Right atrium auricular region (tissue), 2 donors: ENCODE data around the gene LUZP2. TPM values are rescaled to one million over a fixed set of nuclear protein-coding genes. Genes with fewer than 3 reads are reported as not detected.

Source experiments
- DNase-seq: peaks from one replicate; pipeline ENCODE4 v3.0.0-alpha.2; 2019; ENCODE audit warnings: low spot score
- H3K27ac ChIP-seq, 2 donors: fragments of 200-600 bp; sonication (generic); 1 replicate in 1 of 2; 2 replicates in 1 of 2; pipeline ENCODE4 v1.5.1; 2016 to 2019
- H3K27me3 ChIP-seq, 2 donors: fragments of 200-600 bp; sonication (generic); one replicate each; pipeline versions ENCODE4 v1.5.1 to v1.6.0; 2017 to 2019
- H3K36me3 ChIP-seq: fragments of 200-600 bp; sonication (generic); one replicate; pipeline ENCODE4 v1.5.1; 2016
- H3K4me1 ChIP-seq, 2 donors: fragments of 200-600 bp; sonication (generic); one replicate each; pipeline versions ENCODE4 v1.5.1 to v1.6.0; 2017 to 2019
- H3K4me3 ChIP-seq, 2 donors: fragments of 200-600 bp; sonication (generic); 1 replicate in 1 of 2; 2 replicates in 1 of 2; pipeline ENCODE4 v1.5.1; 2017 to 2019; ENCODE audit warnings: mild to moderate bottlenecking in 1 of 2, moderate library complexity in 1 of 2
- H3K9me3 ChIP-seq, 2 donors: fragments of 200-600 bp; sonication (generic); one replicate each; pipeline ENCODE4 v1.5.1; 2019
- total RNA-seq, 2 donors: library from RNA; depleted of rRNA; stranded (reverse); fragments of >200 nt; gene quantifications; one replicate each; pipeline ENCODE4 v1.1.0, GENCODE V29; 2016
- TF ChIP-seq, protein P1 (sequence below), 2 donors: fragments of 200-600 bp; sonication (generic); IDR thresholded peaks; one replicate each; pipeline ENCODE4 v1.5.1; 2019; ENCODE audit warnings: antibody characterized with exemption in 2 of 2

Gene LUZP2
- total RNA-seq, 2 donors from 2014 or later, result 0.19 TPM; not detected in 1

DNA sequence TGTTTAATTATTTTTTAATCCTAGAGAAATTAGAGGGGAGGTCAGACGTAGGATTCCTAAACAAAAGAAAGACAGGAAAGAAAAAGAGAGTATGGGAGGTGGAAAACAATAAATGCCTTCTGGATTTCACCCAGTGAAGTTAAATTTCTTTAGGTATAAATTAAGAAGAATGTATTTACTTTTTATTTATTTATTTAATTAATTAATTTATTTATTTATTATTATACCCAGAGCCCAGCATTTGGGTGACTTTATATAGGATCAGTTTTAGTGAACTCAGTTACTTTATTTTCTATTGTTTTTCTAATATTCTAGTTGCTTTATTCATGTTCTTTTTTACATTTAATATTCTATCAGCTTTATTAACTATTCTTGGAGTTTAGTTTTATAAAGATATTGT lies 551.8 kb downstream of the LUZP2 start:
- H3K36me3 ChIP-seq, result no peaks in the 10 kb centered on the region
- no peaks in the 10 kb centered on the region for H3K27me3 ChIP-seq
- DNase-seq, result no peak
- no peaks in the 10 kb centered on the region for H3K9me3 ChIP-seq
- no peak overlapping the region for H3K27ac ChIP-seq
- no peaks in the 10 kb centered on the region for H3K4me1 ChIP-seq
- TF ChIP-seq, protein P1, sequence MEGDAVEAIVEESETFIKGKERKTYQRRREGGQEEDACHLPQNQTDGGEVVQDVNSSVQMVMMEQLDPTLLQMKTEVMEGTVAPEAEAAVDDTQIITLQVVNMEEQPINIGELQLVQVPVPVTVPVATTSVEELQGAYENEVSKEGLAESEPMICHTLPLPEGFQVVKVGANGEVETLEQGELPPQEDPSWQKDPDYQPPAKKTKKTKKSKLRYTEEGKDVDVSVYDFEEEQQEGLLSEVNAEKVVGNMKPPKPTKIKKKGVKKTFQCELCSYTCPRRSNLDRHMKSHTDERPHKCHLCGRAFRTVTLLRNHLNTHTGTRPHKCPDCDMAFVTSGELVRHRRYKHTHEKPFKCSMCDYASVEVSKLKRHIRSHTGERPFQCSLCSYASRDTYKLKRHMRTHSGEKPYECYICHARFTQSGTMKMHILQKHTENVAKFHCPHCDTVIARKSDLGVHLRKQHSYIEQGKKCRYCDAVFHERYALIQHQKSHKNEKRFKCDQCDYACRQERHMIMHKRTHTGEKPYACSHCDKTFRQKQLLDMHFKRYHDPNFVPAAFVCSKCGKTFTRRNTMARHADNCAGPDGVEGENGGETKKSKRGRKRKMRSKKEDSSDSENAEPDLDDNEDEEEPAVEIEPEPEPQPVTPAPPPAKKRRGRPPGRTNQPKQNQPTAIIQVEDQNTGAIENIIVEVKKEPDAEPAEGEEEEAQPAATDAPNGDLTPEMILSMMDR (IDR thresholded peaks at IDR 0.05), result no peak
- no peak overlapping the region for H3K4me3 ChIP-seq

DNA sequence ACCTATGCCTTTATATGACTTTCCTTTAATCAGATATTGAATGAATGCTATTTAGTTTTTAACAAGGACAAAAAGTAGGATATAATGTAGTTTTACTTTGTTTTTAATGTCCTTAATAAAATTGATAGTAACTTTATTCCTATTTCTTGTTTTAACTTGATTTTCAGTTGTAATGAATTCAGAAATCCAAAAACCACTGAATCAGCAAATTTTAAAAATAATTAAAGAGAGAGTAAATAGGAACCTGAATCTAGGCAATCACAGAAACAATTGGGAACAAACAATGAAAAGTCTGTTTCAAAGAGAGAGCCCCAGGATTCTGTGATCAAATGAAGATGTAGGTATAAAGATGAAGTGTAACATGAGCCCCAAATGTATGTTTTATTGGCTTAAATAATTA lies 556.0 kb downstream of the LUZP2 start:
- Histone ChIP-seq H3K27me3 (no peaks in the 10 kb centered on the region), H3K4me3 (no peak overlapping the region), H3K9me3 (no peaks in the 10 kb centered on the region), H3K4me1 (no peaks in the 10 kb centered on the region), H3K36me3 (no peaks in the 10 kb centered on the region), H3K27ac (no peak overlapping the region)
- no peak for DNase-seq
- TF ChIP-seq, protein P1 (IDR thresholded peaks at IDR 0.05), result no peak

DNA sequence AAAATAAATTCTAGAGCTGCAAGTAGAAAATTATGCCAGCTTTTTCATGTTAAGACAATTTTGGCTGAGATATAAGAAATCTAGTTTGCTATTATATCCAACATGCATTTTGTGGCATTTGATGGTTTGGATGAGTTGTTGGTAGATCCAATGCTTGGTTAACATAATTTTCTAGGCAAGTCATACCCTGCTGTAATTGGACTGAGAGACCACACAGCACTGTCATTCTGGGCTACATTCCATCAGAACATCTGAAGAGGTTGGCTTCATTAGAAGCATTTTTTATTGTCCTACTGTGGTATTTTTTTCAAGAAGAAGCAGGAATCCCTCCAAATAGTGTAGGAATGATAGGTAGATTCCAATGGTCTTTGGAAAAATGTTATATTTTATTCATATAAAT lies 561.0 kb downstream of the LUZP2 start:
- Histone ChIP-seq H3K36me3 (no peaks in the 10 kb centered on the region), H3K27ac (no peak overlapping the region), H3K4me1 (no peaks in the 10 kb centered on the region), H3K9me3 (no peaks in the 10 kb centered on the region), H3K27me3 (no peaks in the 10 kb centered on the region), H3K4me3 (no peak overlapping the region)
- TF ChIP-seq, protein P1 (IDR thresholded peaks at IDR 0.05), result no peak
- DNase-seq, result no peak

DNA sequence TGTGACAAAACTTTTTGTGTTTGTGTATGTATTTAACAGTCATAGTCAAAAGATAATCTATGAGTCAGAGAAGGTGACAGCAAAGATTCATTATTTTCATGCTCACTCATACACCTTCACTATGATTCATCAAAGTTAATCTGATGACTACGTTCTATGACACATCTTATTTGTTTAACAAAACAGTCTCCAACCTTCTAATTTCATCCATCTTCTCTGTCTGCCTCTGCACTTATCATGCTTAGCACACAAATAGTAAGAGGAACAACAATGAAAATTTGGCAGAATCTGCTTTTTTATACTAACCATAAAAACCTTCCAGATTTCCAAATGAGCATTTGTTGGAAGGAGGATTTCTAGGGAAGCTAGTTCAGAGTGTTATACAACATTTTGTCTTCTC lies 568.9 kb downstream of the LUZP2 start:
- Histone ChIP-seq H3K4me3 (no peak overlapping the region), H3K4me1 (no peaks in the 10 kb centered on the region), H3K27ac (no peak overlapping the region), H3K27me3 (no peaks in the 10 kb centered on the region), H3K9me3 (no peaks in the 10 kb centered on the region), H3K36me3 (no peaks in the 10 kb centered on the region)
- TF ChIP-seq, protein P1 (IDR thresholded peaks at IDR 0.05), result no peak
- no peak for DNase-seq

DNA sequence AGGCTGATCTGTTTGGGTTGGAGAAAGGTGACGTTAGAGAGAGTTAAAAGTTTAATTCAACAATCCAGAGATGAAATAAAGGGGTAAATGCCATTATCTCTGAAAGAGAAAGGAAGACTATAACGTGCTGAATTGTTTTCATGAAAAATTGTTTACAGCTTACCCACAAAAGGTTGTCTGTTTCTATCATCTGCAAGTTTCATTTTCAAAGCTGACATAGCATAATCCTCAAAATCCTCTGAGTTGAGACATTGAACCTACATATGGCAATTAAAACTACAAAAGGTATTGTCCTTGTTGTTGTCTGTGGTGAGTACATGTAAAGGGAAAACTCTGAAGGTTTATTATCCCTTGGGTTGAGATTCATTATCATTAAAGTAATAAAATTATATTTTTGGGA lies 569.9 kb downstream of the LUZP2 start:
- Histone ChIP-seq H3K9me3 (no peaks in the 10 kb centered on the region), H3K27ac (no peak overlapping the region), H3K4me3 (no peak overlapping the region), H3K4me1 (no peaks in the 10 kb centered on the region), H3K36me3 (no peaks in the 10 kb centered on the region), H3K27me3 (no peaks in the 10 kb centered on the region)
- TF ChIP-seq, protein P1 (IDR thresholded peaks at IDR 0.05), result no peak
- no peak for DNase-seq

DNA sequence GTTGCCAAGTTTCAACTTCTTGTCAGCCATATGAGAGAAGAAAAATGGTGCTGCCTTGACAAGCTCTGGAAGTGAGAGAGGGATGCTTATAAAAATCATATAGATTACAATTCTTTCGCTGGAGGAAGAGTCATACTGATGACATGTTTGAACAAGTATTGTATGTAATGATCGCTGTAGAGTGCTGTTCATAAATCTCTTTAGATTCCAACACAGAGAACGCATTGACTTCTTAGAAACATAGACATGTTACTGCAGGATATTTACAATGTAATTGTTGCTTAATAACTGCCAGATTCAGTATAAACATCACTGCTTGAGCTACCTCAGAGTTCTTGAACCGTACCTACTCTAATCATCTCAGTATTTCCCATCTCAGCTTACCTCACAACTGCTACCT lies 571.6 kb downstream of the LUZP2 start:
- TF ChIP-seq, protein P1 (IDR thresholded peaks at IDR 0.05), result no peak
- Histone ChIP-seq H3K4me1 (no peaks in the 10 kb centered on the region), H3K9me3 (peaks cover 0 to 10% of the 10 kb centered on the region in 2 donors), H3K27me3 (no peaks in the 10 kb centered on the region), H3K36me3 (no peaks in the 10 kb centered on the region), H3K4me3 (no peak overlapping the region), H3K27ac (no peak overlapping the region)
- DNase-seq, result no peak
